HCT116 (cell line): Measurements from ENCODE around the gene OR2A2.

Experiments used
- ATF3 ChIP-seq: IDR thresholded peaks from 2 replicates; pipeline ENCODE4 v1.6.1; 2012
- CEBPB ChIP-seq: IDR thresholded peaks from 2 replicates; pipeline ENCODE4 v1.6.1; 2012; ENCODE audit warnings: low read depth
- EZH2phosphoT487 ChIP-seq: fragments of 200-600 bp; IDR thresholded peaks from 2 replicates; pipeline ENCODE4 v1.6.1; 2018; ENCODE audit warnings: antibody characterized with exemption, borderline replicate concordance
- FOSL1 ChIP-seq: IDR thresholded peaks from 2 replicates; pipeline ENCODE4 v1.6.1; 2012; ENCODE audit warnings: low read depth
- JUND ChIP-seq: IDR thresholded peaks from 2 replicates; pipeline ENCODE4 v1.6.1; 2012
- MAX ChIP-seq: IDR thresholded peaks from 2 replicates; pipeline ENCODE4 v1.6.1; 2012
- POLR2A ChIP-seq: IDR thresholded peaks from 2 replicates; pipeline ENCODE4 v1.7.0; 2011; ENCODE audit warnings: borderline replicate concordance; ENCODE audit not compliant: insufficient read depth, insufficient read length; ENCODE audit errors: extremely low read depth
- POLR2AphosphoS5 ChIP-seq: IDR thresholded peaks from 2 replicates; pipeline ENCODE4 v1.6.1; 2011; ENCODE audit warnings: mild to moderate bottlenecking, low read depth, low read length, moderate library complexity
- RAD21 ChIP-seq: IDR thresholded peaks from 2 replicates; pipeline ENCODE4 v1.6.1; 2012; ENCODE audit warnings: low read depth, mild to moderate bottlenecking
- TF ChIP-seq, protein P1 (sequence below), 3 experiments: fragments of 200-600 bp in 1 of 3; sonication (generic) in 1 of 3; IDR thresholded peaks in 2 of 3; conservative IDR thresholded peaks in 1 of 3; 2 replicates each; pipeline ENCODE4 v1.5.1; 2012 to 2017; ENCODE audit warnings: low read depth in 2 of 3, low read length in 2 of 3, antibody characterized with exemption in 1 of 3, borderline replicate concordance in 1 of 3, control low read depth in 1 of 3, mild to moderate bottlenecking in 1 of 3, mixed read lengths in 1 of 3, mixed run types in 1 of 3, moderate library complexity in 1 of 3; ENCODE audit not compliant: insufficient read depth in 1 of 3

DNA sequence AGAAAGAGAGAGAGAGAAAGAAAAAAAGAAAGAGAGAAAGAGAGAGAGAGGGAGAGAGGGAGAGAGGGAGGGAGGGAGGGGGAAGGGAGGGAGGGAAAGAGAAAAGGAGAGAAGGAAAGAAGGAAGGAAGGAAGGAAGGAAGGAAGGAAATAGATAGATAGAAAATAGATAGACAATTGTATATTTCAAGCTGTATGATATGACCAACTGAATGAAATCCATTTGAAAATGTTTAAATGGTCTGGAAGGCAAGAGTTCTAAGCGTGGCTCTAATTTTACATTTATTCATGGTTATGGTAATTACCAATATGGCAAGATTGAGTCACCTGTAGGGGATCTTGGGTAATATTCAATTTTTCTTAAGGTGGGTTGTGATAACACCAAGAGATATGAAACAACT lies 49.5 kb downstream of the OR2A2 start:
- TF ChIP-seq ATF3 = no peak
- TF ChIP-seq FOSL1 = no peak
- TF ChIP-seq POLR2AphosphoS5 = no peak
- no peak for TF ChIP-seq EZH2phosphoT487
- TF ChIP-seq RAD21 = no peak
- TF ChIP-seq, protein P1, sequence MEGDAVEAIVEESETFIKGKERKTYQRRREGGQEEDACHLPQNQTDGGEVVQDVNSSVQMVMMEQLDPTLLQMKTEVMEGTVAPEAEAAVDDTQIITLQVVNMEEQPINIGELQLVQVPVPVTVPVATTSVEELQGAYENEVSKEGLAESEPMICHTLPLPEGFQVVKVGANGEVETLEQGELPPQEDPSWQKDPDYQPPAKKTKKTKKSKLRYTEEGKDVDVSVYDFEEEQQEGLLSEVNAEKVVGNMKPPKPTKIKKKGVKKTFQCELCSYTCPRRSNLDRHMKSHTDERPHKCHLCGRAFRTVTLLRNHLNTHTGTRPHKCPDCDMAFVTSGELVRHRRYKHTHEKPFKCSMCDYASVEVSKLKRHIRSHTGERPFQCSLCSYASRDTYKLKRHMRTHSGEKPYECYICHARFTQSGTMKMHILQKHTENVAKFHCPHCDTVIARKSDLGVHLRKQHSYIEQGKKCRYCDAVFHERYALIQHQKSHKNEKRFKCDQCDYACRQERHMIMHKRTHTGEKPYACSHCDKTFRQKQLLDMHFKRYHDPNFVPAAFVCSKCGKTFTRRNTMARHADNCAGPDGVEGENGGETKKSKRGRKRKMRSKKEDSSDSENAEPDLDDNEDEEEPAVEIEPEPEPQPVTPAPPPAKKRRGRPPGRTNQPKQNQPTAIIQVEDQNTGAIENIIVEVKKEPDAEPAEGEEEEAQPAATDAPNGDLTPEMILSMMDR (IDR thresholded peaks at IDR 0.05 in 2 of 3, conservative IDR thresholded peaks at IDR 0.05 in 1 of 3; ENCODE audit: borderline replicate concordance in 1 of 3, insufficient read depth in 1 of 3, low read depth in 2 of 3, low read length in 2 of 3) = no peak
- no peak for TF ChIP-seq POLR2A
- TF ChIP-seq MAX = no peak
- TF ChIP-seq JUND = no peak
- no peak for TF ChIP-seq CEBPB
